HS-27A (cell line): ENCODE data around the gene TRAM2.

Experiments used
- DNase-seq: peaks from one replicate; pipeline ENCODE4 v3.0.0-alpha.2; 2012; ENCODE audit warnings: low read depth, missing footprints

TRAM2 gene

GRCh38 chr6:52508261-52508739 is 68.6 kb downstream of the TRAM2 start:
- DNase-seq, result no peak

GRCh38 chr6:52507557-52508260 is 69.2 kb downstream of the TRAM2 start:
- no peak for DNase-seq

- DNase-seq, result no peak
Observed at GRCh38 chr6:52506476-52506875, 70.4 kb downstream of the TRAM2 start.

- no peak for DNase-seq
Observed at GRCh38 chr6:52505726-52506409, 71.0 kb downstream of the TRAM2 start.

GRCh38 chr6:52504782-52505136 is 72.1 kb downstream of the TRAM2 start:
- DNase-seq, result no peak

GRCh38 chr6:52503851-52504781 is 72.7 kb downstream of the TRAM2 start:
- peak; percentile 99 for DNase-seq

- no peak for DNase-seq
Observed at GRCh38 chr6:52503323-52503747, 73.5 kb downstream of the TRAM2 start.

GRCh38 chr6:52502306-52503029 is 74.4 kb downstream of the TRAM2 start:
- no peak for DNase-seq

- no peak for DNase-seq
Observed at GRCh38 chr6:52500238-52501129, 76.4 kb downstream of the TRAM2 start.

- DNase-seq, result no peak
Observed at GRCh38 chr6:52499681-52500236, 77.1 kb downstream of the TRAM2 start.

GRCh38 chr6:52499026-52499425 is 77.8 kb downstream of the TRAM2 start:
- no peak for DNase-seq

GRCh38 chr6:52498538-52499017 is 78.3 kb downstream of the TRAM2 start:
- no peak for DNase-seq

- DNase-seq, result no peak
Observed at GRCh38 chr6:52497652-52498408, 79.0 kb downstream of the TRAM2 start.

- no peak for DNase-seq
Observed at GRCh38 chr6:52496631-52497030, 80.2 kb downstream of the TRAM2 start.

GRCh38 chr6:52495922-52496321 is 80.9 kb downstream of the TRAM2 start:
- DNase-seq, result no peak

GRCh38 chr6:52494298-52495072 is 82.4 kb downstream of the TRAM2 start:
- no peak for DNase-seq

- DNase-seq, result no peak
Observed at GRCh38 chr6:52493669-52494068, 83.2 kb downstream of the TRAM2 start.

GRCh38 chr6:52491203-52492069 is 85.4 kb downstream of the TRAM2 start:
- DNase-seq, result no peak
